Measurements from ENCODE around the gene TXK. TPM values are rescaled to one million over a fixed set of nuclear protein-coding genes. Genes with fewer than 3 reads are reported as not detected.
"Not testable (repeated sequence)": the region's sequence is repeated elsewhere in the genome, so short reads cannot be mapped to it uniquely, and the experiment has no call there.

TXK gene
- not detected for polyA plus RNA-seq (2013, experiment 1 of 2; ENCODE audit: insufficient read length)
- polyA plus RNA-seq (2013, experiment 2 of 2; ENCODE audit: insufficient read length), result not detected

DNA sequence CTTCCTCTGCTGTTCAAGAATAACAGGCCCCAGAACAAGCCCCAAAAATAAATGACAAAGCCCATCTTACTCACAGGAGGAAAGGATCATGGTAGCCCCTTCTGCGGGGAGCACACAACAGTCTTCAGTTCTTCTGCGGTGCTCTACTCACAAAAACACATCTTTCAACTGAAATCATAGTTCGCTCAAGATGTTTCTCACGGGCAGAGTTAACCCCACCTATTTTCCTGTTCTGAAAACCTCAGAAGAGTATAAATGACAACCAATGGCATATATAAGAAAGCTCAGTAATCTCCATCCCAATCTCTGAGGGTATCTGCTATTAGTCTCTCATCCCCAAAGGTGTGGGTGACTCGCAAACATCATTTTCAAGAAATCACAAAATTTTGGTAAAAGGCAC lies at the start of gene TXK:
TSS of gene TXK (minus strand) at position 170 of the 400 bp plus-strand sequence. CDS start at position 90, 80 bp downstream.
- no peak for DNase-seq

DNA sequence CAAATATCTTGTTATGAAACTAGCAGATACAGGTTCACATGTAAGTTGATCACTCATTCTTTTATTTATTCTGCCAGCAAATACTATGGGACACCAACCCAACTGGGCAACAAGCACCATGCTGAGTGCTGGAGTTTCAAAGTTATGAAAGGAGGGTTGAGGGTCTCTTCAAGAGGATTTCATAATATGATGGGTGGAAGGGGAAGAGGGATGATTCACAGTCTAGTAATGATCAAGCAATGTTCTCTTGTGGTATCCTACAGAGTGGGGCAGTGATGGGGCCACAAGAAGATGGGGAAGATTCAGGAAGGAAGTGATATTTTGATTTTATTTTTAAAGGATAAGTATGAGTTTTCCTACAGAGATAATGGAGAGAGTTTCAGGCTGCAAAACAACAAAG lies 46.2 kb upstream of the TXK start:
- peak; percentile 70 for DNase-seq

DNA sequence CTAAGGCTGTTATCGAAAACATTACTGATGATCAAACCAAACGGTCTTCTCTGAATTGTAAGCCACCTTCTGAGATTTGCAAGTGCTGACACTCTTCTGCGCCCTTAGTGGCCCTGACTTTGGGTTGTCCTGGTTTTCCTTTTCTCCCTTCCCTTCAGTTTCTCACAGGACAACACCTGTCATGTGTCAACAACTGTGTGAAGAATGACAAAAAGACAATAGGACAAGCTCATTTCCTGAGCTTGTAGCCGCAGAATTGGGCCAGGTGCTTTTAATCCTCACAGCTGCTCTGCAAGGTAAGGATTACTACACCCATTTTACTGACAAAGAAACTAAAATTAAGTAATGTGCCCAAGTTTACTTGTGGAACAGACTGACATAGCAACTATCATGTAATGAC lies 44.9 kb upstream of the TXK start:
- no peak for DNase-seq

DNA sequence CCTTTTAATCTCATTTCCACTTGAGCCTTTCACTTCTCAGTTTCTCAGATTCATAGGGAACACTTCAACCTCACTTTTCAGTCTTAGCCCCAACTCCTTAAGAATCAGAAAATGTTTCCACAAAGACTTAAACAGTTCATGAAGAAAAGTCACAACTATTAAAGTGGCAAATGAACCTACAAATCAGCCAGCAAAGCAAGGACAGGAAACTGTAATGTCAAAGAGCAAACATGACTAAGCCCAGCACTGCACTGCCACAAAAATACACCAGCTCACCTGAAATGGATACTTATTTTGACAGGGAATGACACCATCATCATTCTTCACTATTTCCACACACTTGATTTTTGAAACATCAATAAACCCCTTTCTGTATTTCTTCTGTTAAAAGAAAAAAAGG lies 41.8 kb upstream of the TXK start:
- DNase-seq, result no peak

DNA sequence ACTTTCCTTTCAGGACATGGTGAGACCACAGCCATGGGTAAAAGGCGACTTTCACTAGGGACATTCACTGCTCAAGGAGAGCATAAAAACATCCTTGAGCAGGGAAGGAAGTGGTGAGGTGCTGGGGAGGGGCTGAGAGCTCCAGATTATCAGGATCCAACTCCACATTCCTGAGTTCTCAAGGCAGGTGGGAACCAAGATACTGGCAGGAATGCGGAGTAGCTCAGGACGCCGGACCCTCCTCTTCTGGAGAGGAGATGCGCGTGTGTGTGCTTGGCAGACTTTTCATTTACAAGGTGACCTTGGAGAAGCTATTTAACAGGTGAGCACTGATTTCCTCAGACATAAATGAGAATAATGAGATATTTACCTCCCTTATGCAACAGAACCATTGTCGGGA lies 41.3 kb upstream of the TXK start:
- no peak for DNase-seq

DNA sequence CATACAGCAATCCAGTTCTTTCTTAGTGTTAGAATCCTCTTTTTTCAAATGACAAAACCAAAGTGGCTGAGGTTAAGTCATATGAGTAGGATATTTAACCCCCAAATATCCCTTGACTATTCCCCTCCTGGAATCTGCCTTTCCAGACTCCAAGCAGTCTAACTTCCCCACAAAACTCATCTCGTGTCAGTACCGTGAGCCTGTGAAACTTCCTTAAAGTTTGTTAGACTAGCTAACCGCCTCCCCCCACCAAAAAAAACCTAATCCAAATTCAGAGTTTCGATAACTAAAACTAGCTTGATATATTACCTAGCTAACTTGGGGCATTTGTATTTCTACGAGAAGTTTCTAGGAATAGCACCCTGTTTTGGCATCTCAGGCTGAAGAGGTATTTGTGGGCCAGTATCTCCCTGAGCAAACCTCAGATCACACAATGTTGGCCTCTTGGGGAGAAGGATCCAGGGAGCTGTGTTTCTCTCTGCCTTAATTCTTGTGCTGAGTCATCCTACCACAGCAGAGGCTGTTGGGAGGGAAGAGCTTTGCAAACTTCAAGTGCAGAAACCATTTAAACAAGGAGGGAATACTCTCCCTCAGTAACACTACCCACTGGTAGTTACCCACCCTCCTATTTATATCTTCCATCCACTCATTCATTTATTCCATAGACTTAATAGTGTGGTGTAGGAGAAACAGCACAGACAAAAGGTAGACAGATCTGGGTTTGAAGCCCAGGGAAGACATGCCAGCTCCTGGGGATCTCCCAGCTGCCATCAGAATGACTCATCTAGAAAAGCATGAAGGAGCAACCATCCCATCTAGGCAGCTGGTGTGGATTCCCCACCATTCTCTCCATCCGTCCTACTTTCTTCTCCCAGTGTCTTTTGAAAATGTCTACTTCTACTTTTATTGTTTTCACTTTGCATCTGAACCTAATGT lies 39.3 kb upstream of the TXK start:
- peak; percentile 90 for DNase-seq

DNA sequence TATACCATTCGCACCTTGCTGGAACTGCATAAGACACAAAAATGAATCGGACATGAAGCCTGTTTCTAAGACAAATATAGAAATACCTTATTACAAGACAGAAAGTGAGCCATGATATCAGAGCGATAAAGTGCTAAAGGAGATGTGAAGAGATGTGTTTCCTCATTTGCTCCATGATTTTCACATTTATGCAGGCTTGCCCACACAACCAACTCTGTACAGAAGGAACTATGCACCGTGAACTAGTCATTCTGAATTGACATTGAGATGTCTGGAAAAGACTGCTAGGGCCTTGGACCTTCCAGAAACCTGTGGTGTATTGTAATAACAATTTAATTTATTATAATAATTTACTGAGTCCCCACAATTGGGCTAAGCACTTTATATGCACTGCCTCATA lies 38.6 kb upstream of the TXK start:
- DNase-seq, result no peak

DNA sequence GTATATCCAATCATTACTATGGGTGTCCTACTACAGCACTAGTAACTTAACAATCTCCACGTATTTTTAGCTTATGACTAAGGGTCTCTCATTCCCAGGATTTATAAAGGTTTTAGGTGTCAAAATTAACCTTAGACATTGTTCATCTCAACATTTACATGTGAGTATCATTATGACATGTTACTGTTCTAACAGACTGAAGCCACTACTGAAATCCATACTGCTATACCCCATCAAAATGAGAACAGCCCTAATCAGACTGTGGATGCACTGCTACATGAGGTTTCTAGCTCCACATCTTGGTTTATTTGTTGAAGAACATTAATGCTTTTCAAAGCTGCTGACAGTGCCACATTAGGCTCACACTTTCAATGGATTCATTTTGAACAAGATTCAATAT lies 35.6 kb upstream of the TXK start:
- no peak for DNase-seq

DNA sequence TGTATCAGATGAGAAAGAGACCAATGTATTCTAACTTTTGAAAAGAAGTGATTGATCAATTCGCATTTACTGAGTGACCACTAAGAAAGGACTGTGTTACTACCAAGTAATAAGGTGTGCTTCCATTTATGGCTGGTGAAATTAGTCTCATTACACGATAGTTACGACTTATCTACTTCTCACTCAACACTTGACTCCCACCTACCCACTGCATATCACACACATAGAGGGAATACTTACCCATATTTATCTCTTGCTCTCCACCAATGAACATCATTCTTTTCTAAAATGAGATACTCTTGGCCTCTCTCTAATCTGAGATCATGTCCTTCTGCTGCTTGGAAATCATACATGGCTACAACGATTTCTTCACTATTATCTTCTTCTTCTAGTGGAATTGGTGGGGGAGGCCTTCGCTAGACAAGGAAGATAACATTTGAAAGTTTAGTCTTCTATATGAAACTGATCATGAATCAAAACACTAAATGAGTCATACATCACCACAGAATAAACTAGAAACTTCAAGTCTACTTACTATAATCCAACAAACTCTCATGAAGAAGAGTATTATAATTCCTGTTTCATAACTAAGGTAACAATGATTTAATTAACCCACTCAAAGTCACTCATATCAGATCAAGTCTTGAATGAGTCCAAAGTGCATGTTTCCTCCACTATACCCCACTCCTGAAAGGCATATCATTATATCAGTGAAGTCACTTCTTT lies 33.7 kb upstream of the TXK start:
- no peak for DNase-seq

DNA sequence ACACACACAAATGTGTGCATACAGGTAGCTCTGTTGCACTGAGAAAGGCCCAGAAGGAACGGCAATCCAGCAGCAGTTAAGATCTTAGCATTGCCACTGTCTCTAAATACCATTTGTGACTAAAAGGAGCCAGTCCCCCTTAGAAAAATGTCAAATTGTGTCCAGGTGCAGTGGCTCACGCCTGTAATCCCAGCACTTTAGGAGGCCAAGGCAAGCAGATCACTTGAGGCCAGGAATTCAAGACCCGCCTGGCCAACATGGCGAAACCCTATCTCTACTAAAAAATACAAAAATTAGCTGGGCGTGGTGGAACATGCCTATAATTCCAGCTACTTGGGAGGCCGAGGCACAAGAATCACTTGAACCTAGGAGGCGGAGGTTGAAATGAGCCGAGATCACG lies 30.5 kb upstream of the TXK start:
- DNase-seq, result not testable (repeated sequence)

DNA sequence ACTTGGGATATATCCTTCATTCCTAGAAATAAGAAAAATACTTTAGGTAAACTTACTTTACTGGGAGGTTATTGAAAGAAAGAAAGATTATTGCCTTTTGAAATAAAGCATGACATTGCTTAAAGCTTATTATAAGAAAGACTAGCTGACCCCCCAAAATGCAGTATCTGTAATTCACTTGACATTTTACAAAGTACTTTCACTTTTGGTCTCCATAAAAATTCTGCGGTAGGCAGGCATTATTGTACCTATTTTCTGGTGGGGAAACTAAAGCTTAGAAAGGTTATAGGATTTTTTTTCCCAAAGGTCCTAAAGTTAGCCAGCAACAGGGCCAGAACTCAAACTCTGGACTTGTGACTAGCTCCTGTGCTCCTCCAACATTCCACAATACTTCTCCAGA lies 29.7 kb upstream of the TXK start:
- DNase-seq, result no peak

DNA sequence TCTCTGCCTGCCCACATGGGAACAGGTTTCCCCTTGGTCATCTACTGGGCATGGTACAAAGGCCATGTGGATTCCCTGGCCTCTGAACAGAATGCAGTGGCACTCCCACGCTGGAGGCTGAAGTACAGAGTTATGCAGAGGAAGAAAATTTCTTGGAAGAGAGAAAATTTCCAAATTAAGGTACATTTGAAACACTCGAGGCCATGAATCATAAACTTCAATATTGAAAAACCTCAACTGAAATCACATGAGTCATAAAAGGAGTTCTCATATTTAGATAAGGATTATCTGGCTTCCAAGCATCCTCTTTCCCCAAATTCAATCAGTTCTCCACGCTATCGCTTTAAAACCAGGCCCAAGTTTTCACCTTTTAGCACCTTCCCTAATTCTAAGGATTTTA lies 28.1 kb upstream of the TXK start:
- DNase-seq, result peak; percentile 23

DNA sequence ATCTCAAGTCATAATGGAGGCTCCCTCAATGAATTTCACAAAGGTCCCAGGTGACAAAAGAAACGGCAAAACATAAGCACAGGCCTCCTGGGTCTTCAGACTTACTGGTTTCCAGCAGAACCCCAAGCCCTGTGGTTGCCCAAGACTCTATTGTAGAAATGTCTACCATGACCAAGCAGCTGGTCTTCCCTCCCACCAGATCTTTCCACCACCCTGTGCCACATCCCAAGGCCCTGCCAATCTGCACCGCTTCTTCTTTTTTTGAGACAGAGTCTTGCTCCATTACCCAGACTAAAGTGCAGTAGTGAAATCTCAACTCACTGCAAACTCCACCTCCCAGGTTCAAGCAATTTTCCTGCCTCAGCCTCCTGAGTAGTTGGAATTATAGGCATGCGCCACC lies 23.2 kb upstream of the TXK start:
- no peak for DNase-seq

DNA sequence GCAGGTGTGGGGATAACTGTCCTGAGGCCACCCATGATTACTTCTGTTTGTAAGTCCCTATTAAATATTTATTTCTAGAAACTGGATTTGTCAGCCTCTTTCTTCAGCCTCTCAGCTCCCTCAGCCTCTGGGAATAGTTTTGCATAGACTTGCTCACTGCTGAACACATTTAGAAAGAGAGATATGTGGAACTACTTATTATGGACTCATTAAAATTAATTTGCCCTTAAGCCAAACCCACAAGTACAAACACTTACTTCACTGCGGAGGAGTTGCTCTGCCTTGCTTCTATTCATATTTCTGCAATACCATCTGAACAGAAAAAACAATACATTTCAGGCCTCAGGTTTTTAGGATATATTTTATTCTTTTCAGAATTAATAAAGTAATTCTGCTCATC lies 22.4 kb upstream of the TXK start:
- no peak for DNase-seq

DNA sequence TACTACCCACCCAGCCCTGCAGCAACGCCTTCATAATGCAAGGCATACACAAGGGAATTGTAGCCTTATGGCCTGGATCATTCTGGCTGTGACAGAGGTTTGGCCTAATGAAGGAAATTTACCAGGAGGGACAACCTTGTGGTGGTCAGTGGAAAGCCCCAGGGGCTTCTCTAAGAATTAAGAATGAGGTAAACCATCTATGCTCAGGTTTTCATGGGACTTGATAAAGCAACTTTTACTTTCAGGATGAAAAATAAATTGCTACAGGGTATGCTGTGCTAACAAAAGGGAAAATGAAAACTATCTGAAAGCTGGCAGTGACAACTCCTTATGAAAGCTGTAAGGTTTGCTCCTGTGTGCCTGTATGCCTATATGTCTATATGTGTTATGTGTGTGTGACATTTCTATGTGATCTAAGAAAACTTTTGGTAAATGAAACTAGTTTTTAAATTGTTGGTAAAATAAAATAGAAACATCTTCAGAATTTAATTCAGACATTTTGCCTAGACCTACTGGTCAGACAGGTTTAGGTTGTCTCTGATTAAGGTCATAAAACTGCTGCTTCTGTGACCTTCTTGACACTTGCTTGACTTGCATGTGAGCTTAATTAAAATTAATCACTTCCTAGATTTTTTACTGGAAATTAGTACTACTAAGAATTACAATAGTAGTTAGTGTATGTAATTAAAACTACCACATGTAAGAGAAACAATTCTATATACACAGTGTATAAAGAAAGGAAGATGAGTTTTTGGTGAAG lies 19.9 kb upstream of the TXK start:
- DNase-seq, result no peak

DNA sequence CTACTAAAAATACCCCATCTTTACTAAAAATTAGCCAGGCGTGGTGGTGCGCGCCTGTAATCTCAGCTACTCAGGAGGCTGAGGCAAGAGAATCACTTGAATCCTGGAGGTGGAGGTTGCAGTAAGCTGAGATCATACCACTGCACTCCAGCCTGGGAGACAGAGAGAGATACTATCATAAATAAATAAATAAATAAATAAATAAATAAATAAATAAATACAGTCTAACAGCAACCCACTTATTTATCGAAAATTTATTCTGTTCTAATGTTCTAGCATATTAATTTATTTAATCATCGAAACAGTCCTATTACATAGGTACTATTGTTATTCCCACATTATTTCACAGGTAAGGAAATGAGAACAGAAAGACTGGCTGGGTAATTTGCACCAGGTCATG lies 18.2 kb upstream of the TXK start:
- DNase-seq, result no peak

DNA sequence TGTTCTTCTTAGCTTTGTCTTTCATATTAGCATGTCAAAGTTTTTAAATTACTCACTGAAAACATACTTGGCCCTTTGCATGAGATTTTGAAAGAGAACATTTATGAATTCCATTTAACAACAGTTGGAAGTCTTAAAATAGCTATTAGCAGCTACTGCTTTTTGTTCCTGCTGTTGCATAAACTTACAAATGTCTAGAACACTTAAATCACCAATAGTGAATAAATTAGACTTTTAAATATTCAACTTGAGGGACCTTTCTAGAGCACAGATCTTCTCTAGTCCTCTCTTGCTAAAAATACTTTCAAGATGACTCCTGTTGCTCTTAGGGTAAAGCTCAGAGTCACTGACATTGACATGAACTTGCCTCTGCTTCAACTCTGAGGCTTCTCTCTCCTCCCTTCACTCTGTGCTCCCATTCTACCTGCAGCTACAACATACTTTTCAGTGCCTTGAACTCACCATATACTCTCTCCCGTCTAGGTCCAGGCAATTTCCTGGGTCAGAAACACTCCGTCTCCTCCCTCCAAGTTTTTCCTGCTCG lies 15.8 kb upstream of the TXK start:
- DNase-seq, result peak; percentile 8

DNA sequence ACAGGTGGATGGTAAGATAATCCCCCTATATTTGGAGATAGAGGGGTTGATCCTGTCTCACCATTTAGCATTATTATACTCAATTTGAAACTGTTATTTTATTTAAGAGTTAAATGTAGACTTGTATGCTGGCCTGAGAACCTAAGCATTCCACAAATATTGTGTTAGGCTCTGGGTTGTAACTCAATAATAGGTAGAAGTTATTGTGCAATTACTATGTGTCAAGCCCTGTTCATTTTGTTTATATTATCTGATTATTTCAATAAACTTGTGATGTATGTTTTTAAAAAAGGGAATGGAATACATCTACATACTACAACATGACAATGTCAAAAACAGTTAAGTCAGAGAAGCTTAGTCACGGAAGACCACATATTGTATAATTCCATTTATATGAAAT lies 13.6 kb upstream of the TXK start:
- no peak for DNase-seq

DNA sequence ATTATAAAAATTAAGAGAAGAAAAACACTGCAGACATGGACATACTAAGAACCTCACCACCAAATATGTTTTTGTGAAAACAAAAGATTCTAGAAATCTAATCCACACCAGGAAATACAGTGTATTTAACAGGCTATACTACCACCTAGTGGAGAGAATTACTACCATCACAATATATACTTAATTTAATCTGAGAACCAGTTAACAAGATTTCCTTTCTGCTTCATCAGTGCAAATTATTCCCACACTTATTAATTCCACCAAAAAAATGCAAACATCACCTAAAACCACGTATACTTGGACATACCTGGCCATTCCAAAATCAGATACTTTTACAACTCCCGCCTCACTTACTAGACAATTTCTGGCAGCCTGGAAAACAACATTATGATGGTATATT lies 7.0 kb upstream of the TXK start:
- peak; percentile 55 for DNase-seq

DNA sequence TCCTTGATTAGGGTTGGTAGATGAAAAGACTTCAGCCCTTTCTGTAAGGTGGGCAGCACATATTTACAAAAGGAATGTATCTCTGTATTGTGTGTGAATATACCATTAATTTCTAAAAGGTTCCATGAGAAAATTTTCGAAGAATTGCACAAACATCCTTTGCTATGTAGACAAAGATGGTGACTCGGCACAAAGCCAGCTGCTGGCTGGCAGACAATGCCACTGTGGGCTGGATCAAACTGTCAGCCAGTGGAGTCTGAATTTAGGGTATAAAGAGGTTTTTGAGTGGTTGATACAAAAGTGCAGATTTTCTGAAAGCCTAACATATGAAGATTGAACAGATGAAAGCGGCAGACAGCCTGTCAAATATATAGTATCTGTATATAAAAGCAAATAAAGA lies 5.6 kb upstream of the TXK start:
- peak; percentile 68 for DNase-seq

DNA sequence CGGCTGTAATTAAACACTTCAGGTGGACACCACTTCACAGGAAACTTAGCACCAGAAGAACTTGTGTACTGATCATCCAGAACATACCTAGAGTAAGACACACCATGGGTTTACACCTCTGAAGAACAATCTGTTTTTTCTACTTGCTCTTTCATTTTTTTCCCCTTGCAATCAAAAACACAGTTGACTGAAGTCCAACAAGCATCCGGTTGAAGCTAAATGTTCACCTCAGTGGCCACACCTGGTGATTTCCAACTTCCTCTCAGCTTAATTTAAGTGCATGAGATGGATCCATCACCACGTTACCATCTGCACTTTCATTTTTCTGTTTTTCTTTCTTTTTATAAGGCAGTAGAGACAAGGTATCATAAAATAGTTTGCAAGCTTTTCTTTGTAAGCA lies 4.9 kb upstream of the TXK start:
- no peak for DNase-seq

DNA sequence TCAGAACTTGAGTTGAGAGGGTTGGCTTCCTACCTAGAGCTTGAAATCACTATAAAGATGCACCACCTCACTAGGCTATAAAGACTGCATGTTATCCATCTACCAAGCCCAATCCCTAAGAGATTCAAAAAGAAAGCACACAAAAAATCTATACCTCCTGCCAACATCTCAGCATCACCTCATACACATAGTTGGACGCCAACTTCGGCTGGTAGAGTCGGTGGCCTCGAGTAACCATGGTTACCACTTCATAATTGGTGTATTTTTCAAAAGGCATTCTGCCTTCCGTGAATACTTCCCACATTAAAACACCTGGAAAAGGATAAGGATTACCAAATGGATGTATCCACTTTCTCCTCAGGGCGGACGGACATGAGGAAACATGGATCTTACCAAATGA lies 4.5 kb upstream of the TXK start:
- no peak for DNase-seq

DNA sequence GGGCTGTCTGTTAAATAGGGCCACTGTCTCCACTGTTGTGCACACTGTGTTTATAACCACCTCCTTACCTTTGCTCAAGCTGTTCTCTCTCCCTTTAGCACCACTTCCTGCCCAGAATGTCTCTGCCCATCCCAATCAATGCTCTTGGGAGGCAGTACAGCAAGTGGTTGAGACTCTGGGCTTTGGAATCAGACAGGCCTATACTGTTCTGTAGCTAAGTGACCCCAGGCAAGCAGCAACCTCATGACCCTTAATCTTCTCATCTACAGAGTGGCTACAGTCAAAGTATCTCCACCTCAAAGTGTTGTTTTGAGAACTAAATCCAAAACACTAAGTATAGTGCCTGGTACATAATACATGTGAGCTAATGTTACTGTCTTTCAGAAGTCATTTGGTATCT lies 3.8 kb upstream of the TXK start:
- DNase-seq, result no peak

Data from fibroblast of skin of scalp (primary cell).